ENCODE measurements around the gene DFFA.

DNA sequence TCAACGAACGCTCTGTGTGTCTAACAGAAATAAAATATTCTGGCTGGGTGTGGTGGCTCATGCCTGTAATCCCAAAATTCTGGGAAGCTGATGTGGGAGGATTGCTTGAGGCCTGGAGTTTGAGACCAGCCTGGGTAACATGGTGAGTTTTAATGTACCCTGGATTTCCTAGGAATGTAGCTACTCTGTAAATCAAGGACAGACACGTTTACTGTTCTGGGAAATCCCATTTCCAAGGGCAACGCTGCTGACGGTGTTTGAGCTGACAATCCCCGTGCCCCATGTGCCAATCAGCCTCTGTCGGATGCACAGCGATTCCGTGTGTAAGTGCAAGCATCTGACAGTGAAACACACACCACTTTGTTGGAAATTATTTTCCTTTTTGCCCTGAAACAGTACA, 14.5 kb downstream of the DFFA start:
- TF ChIP-seq EP300 (IDR thresholded peaks at IDR 0.05) (no peak), POLR2A (IDR thresholded peaks at IDR 0.05; ENCODE audit: low read length) (no peak), RCOR1 (IDR thresholded peaks at IDR 0.05; ENCODE audit: low read depth, low read length) (no peak), MAFK (IDR thresholded peaks at IDR 0.05; ENCODE audit: partially characterized antibody) (no peak), PHF8 (IDR thresholded peaks at IDR 0.05; ENCODE audit: borderline replicate concordance, low read depth) (no peak), ESRRA (IDR thresholded peaks at IDR 0.05; ENCODE audit: borderline replicate concordance, low read length) (no peak), CEBPB (IDR thresholded peaks at IDR 0.05) (no peak)
- TF ChIP-seq, protein P1, sequence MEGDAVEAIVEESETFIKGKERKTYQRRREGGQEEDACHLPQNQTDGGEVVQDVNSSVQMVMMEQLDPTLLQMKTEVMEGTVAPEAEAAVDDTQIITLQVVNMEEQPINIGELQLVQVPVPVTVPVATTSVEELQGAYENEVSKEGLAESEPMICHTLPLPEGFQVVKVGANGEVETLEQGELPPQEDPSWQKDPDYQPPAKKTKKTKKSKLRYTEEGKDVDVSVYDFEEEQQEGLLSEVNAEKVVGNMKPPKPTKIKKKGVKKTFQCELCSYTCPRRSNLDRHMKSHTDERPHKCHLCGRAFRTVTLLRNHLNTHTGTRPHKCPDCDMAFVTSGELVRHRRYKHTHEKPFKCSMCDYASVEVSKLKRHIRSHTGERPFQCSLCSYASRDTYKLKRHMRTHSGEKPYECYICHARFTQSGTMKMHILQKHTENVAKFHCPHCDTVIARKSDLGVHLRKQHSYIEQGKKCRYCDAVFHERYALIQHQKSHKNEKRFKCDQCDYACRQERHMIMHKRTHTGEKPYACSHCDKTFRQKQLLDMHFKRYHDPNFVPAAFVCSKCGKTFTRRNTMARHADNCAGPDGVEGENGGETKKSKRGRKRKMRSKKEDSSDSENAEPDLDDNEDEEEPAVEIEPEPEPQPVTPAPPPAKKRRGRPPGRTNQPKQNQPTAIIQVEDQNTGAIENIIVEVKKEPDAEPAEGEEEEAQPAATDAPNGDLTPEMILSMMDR (IDR thresholded peaks at IDR 0.05) = no peak
- TF ChIP-seq, protein P2, sequence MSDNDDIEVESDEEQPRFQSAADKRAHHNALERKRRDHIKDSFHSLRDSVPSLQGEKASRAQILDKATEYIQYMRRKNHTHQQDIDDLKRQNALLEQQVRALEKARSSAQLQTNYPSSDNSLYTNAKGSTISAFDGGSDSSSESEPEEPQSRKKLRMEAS (IDR thresholded peaks at IDR 0.05) = no peak
- TF ChIP-seq, protein P3, sequence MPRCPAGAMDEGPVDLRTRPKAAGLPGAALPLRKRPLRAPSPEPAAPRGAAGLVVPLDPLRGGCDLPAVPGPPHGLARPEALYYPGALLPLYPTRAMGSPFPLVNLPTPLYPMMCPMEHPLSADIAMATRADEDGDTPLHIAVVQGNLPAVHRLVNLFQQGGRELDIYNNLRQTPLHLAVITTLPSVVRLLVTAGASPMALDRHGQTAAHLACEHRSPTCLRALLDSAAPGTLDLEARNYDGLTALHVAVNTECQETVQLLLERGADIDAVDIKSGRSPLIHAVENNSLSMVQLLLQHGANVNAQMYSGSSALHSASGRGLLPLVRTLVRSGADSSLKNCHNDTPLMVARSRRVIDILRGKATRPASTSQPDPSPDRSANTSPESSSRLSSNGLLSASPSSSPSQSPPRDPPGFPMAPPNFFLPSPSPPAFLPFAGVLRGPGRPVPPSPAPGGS (IDR thresholded peaks at IDR 0.05) = no peak

Measured in A549 (cell line).